Fibroblast of lung (primary cell): ENCODE results near the gene EIF5A2.

ENCODE experiments used
- CTCF ChIP-seq, 2 donors: IDR thresholded peaks in 1 of 2; conservative IDR thresholded peaks in 1 of 2; 1 replicate in 1 of 2; 2 replicates in 1 of 2; pipeline ENCODE4 v1.5.1; 2011 to 2012; ENCODE audit warnings: low read length in 2 of 2, control low read depth in 1 of 2, inconsistent platforms in 1 of 2, low read depth in 1 of 2, mild to moderate bottlenecking in 1 of 2
- EZH2 ChIP-seq: IDR thresholded peaks from 2 replicates; pipeline ENCODE4 v1.5.1; 2012; ENCODE audit warnings: low read length, control low read depth, mild to moderate bottlenecking; ENCODE audit errors: missing control alignments

GRCh38 chr3:170869645-170870593 is 38.5 kb downstream of the EIF5A2 start, which contains the start of gene RPL22L1:
- peak; percentile 2 to 29 for TF ChIP-seq CTCF (conservative IDR thresholded peaks at IDR 0.05 in 1 of 2, IDR thresholded peaks at IDR 0.05 in 1 of 2; ENCODE audit: low read depth in 1 of 2, low read length in 2 of 2)
- TF ChIP-seq EZH2 = no peak
